C4-2B (cell line): Measurements from ENCODE around the gene S1PR3.

Source experiments
- H3K27ac ChIP-seq: fragments of 450-650 bp; 2 replicates; pipeline ENCODE4 v1.5.1; 2017
- CTCF ChIP-seq: fragments of 450-650 bp; conservative IDR thresholded peaks from 2 replicates; pipeline ENCODE4 v1.5.1; 2017; ENCODE audit warnings: mild to moderate bottlenecking
- ZFX ChIP-seq: fragments of 450-650 bp; IDR thresholded peaks from 2 replicates; pipeline ENCODE4 v1.6.1; 2017

Gene S1PR3

GRCh38 chr9:89047667-89048066, 56.4 kb downstream of the S1PR3 start:
- TF ChIP-seq CTCF (no peak), ZFX (no peak)
- H3K27ac ChIP-seq, result no peak overlapping the region

DNA sequence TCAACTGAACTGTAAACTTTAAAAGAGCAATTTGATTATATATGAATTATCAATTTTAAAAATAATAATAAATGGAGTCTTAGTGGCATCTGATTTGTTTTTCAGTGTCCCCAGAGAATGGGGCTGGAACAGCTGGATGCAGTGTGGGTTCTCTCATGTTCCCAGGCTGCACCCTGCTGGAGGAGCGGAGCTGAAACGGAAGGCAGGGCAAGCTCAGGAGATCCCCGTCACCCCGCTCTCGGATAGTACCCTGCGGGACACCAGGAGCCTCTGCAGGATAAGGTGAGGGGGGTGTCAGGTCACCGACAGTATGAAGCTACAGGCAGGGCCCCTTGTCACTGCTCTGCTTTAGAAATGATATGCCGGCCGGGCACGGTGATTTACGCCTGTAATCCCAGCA, 57.3 kb downstream of the S1PR3 start:
- no peak overlapping the region for H3K27ac ChIP-seq
- TF ChIP-seq CTCF (no peak), ZFX (no peak)

DNA sequence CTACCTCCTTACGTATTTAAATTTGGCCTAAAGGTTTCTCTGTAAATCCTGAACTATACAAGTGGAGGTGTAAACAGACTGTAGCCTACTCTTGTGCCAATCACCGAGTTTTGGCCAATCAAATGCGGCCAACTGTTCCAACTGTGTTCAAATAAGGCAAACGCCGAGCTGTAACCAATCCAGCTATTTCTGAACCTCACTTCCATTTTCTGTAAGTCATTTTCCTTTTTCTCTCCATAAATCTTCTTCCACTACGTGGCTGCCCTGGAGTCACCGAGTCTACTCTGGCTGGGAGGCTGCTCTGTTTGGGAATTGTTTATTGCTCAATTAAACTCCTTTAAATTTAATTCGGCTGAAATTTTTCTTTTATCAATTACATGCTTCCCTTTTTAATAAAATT, 58.4 kb downstream of the S1PR3 start:
- TF ChIP-seq CTCF (no peak), ZFX (no peak)

GRCh38 chr9:89051421-89052025, 60.3 kb downstream of the S1PR3 start:
- TF ChIP-seq CTCF, result no peak
- TF ChIP-seq ZFX, result no peak
- H3K27ac ChIP-seq, result no peak overlapping the region

More for the DNA sequence above, 58.4 kb downstream of the S1PR3 start:
- no peak overlapping the region for H3K27ac ChIP-seq

DNA sequence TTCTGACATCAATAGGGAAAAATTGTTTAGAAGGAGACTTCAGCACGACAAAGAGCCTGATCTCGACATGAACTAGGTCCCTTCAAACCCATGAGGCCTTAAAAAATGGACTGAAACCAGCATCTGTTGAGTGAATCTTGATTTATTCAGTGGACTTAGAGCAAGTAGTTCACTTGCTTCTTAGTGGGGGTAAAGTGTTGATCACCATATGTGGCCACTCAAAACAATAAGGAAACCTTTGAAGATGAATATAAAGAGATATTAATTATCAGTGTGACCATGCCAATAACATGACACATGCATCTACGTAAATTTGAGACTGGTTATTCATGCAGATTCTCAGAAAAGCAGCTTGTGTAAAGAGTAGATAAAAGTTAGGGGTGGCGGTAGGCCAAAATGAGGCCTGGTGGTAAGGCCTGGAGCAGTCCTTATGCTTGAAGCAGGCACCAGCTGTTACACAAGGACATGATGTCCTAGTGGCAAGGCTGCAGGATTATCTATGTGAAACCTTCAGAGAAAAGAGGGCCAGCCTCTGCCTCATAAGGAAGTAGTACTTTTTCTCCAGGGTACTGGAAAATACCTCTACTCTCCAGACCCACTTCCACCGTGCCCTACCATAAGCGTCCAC, 61.3 kb downstream of the S1PR3 start:
- no peak overlapping the region for H3K27ac ChIP-seq
- no peak for TF ChIP-seq CTCF
- TF ChIP-seq ZFX, result no peak

- no peak for TF ChIP-seq ZFX
- no peak for TF ChIP-seq CTCF
- H3K27ac ChIP-seq, result no peak overlapping the region
These were observed 62.0 kb downstream of the S1PR3 start for GRCh38 chr9:89053301-89053700.
